ENCODE data around the gene TOMM20. TPM values are rescaled to one million over a fixed set of nuclear protein-coding genes. Genes with fewer than 3 reads are reported as not detected.
A peak's percentile ranks its signal among the peaks of the same experiment; 100 is the strongest.

Gene TOMM20
- total and polyA plus RNA-seq, 9 of the 15 experiments (the other 6 are each of a cell fraction or from before 2014, with no cell fraction given): 70.6 to 334 (median 159) TPM

GRCh38 chr1:235077571-235078479 is 50.8 kb downstream of the TOMM20 start (continued):
- no peak for TF ChIP-seq ZBTB17 (CRISPR knock-in tag; IDR thresholded peaks at IDR 0.05)
- TF ChIP-seq ZNF561 (CRISPR knock-in tag; conservative IDR thresholded peaks at IDR 0.05): no peak
- no peak for TF ChIP-seq GTF2F1 (IDR thresholded peaks at IDR 0.05; ENCODE audit: low read depth, low read length)
- TF ChIP-seq TSC22D4 (tag; IDR thresholded peaks at IDR 0.05): peak; percentile 90
- no peak for TF ChIP-seq EGR1 (conservative IDR thresholded peaks at IDR 0.05)
- no peak for TF ChIP-seq IFI16 (CRISPR knock-in tag; IDR thresholded peaks at IDR 0.05)
- TF ChIP-seq, protein P1, sequence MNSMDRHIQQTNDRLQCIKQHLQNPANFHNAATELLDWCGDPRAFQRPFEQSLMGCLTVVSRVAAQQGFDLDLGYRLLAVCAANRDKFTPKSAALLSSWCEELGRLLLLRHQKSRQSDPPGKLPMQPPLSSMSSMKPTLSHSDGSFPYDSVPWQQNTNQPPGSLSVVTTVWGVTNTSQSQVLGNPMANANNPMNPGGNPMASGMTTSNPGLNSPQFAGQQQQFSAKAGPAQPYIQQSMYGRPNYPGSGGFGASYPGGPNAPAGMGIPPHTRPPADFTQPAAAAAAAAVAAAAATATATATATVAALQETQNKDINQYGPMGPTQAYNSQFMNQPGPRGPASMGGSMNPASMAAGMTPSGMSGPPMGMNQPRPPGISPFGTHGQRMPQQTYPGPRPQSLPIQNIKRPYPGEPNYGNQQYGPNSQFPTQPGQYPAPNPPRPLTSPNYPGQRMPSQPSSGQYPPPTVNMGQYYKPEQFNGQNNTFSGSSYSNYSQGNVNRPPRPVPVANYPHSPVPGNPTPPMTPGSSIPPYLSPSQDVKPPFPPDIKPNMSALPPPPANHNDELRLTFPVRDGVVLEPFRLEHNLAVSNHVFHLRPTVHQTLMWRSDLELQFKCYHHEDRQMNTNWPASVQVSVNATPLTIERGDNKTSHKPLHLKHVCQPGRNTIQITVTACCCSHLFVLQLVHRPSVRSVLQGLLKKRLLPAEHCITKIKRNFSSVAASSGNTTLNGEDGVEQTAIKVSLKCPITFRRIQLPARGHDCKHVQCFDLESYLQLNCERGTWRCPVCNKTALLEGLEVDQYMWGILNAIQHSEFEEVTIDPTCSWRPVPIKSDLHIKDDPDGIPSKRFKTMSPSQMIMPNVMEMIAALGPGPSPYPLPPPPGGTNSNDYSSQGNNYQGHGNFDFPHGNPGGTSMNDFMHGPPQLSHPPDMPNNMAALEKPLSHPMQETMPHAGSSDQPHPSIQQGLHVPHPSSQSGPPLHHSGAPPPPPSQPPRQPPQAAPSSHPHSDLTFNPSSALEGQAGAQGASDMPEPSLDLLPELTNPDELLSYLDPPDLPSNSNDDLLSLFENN (IDR thresholded peaks at IDR 0.05; ENCODE audit: low read depth in 2 of 2, low read length in 2 of 2): no peak
- TF ChIP-seq ZNF717 (CRISPR knock-in tag; IDR thresholded peaks at IDR 0.05): no peak
- TF ChIP-seq ZNF232 (CRISPR knock-in tag; IDR thresholded peaks at IDR 0.05): no peak
- TF ChIP-seq DLX4 (CRISPR knock-in tag; IDR thresholded peaks at IDR 0.05): no peak
- no peak for TF ChIP-seq TFAP4 (CRISPR knock-in tag; IDR thresholded peaks at IDR 0.05; ENCODE audit: borderline replicate concordance)
- no peak for TF ChIP-seq HDAC3 (IDR thresholded peaks at IDR 0.05; ENCODE audit: borderline replicate concordance, partially characterized antibody)
- TF ChIP-seq PBX2 (CRISPR knock-in tag; IDR thresholded peaks at IDR 0.05; ENCODE audit: low read depth): no peak
- 0 out of 2 replicates have a peak, but pooled peaks have one; percentile 31 for TF ChIP-seq PBX2 (tag; conservative IDR thresholded peaks at IDR 0.05; ENCODE audit: low read depth)
- no peak; the same call in 1 of the 2 replicates for TF ChIP-seq TOE1 (IDR thresholded peaks at IDR 0.05; ENCODE audit: borderline replicate concordance)
- TF ChIP-seq TOE1 (CRISPR knock-in tag; IDR thresholded peaks at IDR 0.05; ENCODE audit: borderline replicate concordance, low read depth): peak; percentile 92; the same call in 1 of the 2 replicates
- no peak for TF ChIP-seq ZNF830 (CRISPR knock-in tag; IDR thresholded peaks at IDR 0.05)
